Kidney epithelial cell (primary cell): ENCODE data around the gene TXK. TPM values are rescaled to one million over a fixed set of nuclear protein-coding genes. Genes with fewer than 3 reads are reported as not detected.

Experiments used
- DNase-seq: peaks from one replicate; pipeline ENCODE4 v3.0.0-alpha.2; 2010; ENCODE audit warnings: low read depth
- H3K27me3 ChIP-seq: 2 replicates; pipeline ENCODE4 v1.6.0; 2011; ENCODE audit warnings: low read length; ENCODE audit not compliant: control insufficient read depth, insufficient read depth
- H3K36me3 ChIP-seq: 2 replicates; pipeline ENCODE4 v1.5.1; 2011; ENCODE audit warnings: low read length; ENCODE audit not compliant: control insufficient read depth, insufficient read depth
- H3K4me3 ChIP-seq: 2 replicates; pipeline ENCODE4 v1.5.1; 2011; ENCODE audit warnings: low read depth, mild to moderate bottlenecking, control low read depth, low read length
- total RNA-seq: library from RNA; depleted of rRNA; stranded (reverse); fragments of >200 nt; gene quantifications from 2 replicates; pipeline ENCODE4 v1.2.3, GENCODE V29; 2015
- TF ChIP-seq, protein P1 (sequence below): IDR thresholded peaks from 2 replicates; pipeline ENCODE4 v1.5.1; 2011; ENCODE audit warnings: mild to moderate bottlenecking, moderate library complexity, low read length, control low read depth, inconsistent platforms; ENCODE audit not compliant: insufficient read depth, poor library complexity, severe bottlenecking

Gene TXK
- 0.48 and 0.67 TPM in 2 replicates for total RNA-seq

DNA sequence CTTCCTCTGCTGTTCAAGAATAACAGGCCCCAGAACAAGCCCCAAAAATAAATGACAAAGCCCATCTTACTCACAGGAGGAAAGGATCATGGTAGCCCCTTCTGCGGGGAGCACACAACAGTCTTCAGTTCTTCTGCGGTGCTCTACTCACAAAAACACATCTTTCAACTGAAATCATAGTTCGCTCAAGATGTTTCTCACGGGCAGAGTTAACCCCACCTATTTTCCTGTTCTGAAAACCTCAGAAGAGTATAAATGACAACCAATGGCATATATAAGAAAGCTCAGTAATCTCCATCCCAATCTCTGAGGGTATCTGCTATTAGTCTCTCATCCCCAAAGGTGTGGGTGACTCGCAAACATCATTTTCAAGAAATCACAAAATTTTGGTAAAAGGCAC, at the start of gene TXK:
TSS of gene TXK (minus strand) at position 170 of the 400 bp plus-strand sequence. CDS start at position 90, 80 bp downstream.
- DNase-seq, result no peak
- no peak within 1 kb of the TSS for H3K4me3 ChIP-seq
- no peaks in the 10 kb centered on the region for H3K36me3 ChIP-seq
- no peaks in the 10 kb centered on the region for H3K27me3 ChIP-seq
- TF ChIP-seq, protein P1, sequence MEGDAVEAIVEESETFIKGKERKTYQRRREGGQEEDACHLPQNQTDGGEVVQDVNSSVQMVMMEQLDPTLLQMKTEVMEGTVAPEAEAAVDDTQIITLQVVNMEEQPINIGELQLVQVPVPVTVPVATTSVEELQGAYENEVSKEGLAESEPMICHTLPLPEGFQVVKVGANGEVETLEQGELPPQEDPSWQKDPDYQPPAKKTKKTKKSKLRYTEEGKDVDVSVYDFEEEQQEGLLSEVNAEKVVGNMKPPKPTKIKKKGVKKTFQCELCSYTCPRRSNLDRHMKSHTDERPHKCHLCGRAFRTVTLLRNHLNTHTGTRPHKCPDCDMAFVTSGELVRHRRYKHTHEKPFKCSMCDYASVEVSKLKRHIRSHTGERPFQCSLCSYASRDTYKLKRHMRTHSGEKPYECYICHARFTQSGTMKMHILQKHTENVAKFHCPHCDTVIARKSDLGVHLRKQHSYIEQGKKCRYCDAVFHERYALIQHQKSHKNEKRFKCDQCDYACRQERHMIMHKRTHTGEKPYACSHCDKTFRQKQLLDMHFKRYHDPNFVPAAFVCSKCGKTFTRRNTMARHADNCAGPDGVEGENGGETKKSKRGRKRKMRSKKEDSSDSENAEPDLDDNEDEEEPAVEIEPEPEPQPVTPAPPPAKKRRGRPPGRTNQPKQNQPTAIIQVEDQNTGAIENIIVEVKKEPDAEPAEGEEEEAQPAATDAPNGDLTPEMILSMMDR, result no peak

GRCh38 chr4:48180234-48180633, 46.2 kb upstream of the TXK start:
- no peak for DNase-seq
- Histone ChIP-seq H3K36me3 (no peaks in the 10 kb centered on the region), H3K27me3 (no peaks in the 10 kb centered on the region), H3K4me3 (no peak overlapping the region)
- TF ChIP-seq, protein P1, result no peak

DNA sequence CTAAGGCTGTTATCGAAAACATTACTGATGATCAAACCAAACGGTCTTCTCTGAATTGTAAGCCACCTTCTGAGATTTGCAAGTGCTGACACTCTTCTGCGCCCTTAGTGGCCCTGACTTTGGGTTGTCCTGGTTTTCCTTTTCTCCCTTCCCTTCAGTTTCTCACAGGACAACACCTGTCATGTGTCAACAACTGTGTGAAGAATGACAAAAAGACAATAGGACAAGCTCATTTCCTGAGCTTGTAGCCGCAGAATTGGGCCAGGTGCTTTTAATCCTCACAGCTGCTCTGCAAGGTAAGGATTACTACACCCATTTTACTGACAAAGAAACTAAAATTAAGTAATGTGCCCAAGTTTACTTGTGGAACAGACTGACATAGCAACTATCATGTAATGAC, 44.9 kb upstream of the TXK start:
- Histone ChIP-seq H3K27me3 (no peaks in the 10 kb centered on the region), H3K4me3 (no peak overlapping the region), H3K36me3 (no peaks in the 10 kb centered on the region)
- TF ChIP-seq, protein P1, result no peak
- no peak for DNase-seq

- H3K36me3 ChIP-seq, result no peaks in the 10 kb centered on the region
- no peak overlapping the region for H3K4me3 ChIP-seq
- TF ChIP-seq, protein P1, result no peak
- DNase-seq, result no peak
- no peaks in the 10 kb centered on the region for H3K27me3 ChIP-seq
Measured at GRCh38 chr4:48175806-48176205, 41.8 kb upstream of the TXK start.

DNA sequence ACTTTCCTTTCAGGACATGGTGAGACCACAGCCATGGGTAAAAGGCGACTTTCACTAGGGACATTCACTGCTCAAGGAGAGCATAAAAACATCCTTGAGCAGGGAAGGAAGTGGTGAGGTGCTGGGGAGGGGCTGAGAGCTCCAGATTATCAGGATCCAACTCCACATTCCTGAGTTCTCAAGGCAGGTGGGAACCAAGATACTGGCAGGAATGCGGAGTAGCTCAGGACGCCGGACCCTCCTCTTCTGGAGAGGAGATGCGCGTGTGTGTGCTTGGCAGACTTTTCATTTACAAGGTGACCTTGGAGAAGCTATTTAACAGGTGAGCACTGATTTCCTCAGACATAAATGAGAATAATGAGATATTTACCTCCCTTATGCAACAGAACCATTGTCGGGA, 41.3 kb upstream of the TXK start:
- H3K36me3 ChIP-seq, result no peaks in the 10 kb centered on the region
- TF ChIP-seq, protein P1, result no peak
- DNase-seq, result no peak
- no peak overlapping the region for H3K4me3 ChIP-seq
- no peaks in the 10 kb centered on the region for H3K27me3 ChIP-seq
